Liver (tissue), 9 donors: ENCODE data around the gene CCDC89. TPM values are rescaled to one million over a fixed set of nuclear protein-coding genes. Genes with fewer than 3 reads are reported as not detected.
A peak's percentile ranks its signal among the peaks of the same experiment; 100 is the strongest.

ENCODE experiments used
- DNase-seq: peaks from one replicate; pipeline ENCODE4 v3.0.0-alpha.2; 2017; ENCODE audit warnings: low spot score
- H3K27ac ChIP-seq, 2 donors: one replicate each; pipeline ENCODE4 v1.7.0; 2013; ENCODE audit warnings: inconsistent platforms in 2 of 2, low read length in 2 of 2, control low read depth in 1 of 2, low read depth in 1 of 2, mild to moderate bottlenecking in 1 of 2
- H3K27me3 ChIP-seq, 4 donors: one replicate each; pipeline versions ENCODE4 v1.6.1 to v1.7.0; 2013; ENCODE audit warnings: low read length in 3 of 4, inconsistent platforms in 1 of 4, mild to moderate bottlenecking in 1 of 4, moderate library complexity in 1 of 4; ENCODE audit not compliant: control insufficient read depth in 4 of 4, insufficient read depth in 4 of 4
- H3K36me3 ChIP-seq, 4 donors: one replicate each; pipeline versions ENCODE4 v1.6.1 to v1.7.0; 2013; ENCODE audit warnings: low read length in 3 of 4, mild to moderate bottlenecking in 3 of 4, low read depth in 1 of 4, moderate library complexity in 1 of 4; ENCODE audit not compliant: control insufficient read depth in 4 of 4, insufficient read depth in 3 of 4
- H3K4me1 ChIP-seq, 4 donors: one replicate each; pipeline versions ENCODE4 v1.6.1 to v1.7.0; 2013; ENCODE audit warnings: low read length in 3 of 4, mild to moderate bottlenecking in 3 of 4, moderate library complexity in 1 of 4; ENCODE audit not compliant: control insufficient read depth in 4 of 4, insufficient read depth in 4 of 4
- H3K4me3 ChIP-seq, 3 donors: one replicate each; pipeline versions ENCODE4 v1.6.1 to v1.7.0; 2013; ENCODE audit warnings: low read length in 3 of 3, control low read depth in 1 of 3, low read depth in 1 of 3, mild to moderate bottlenecking in 1 of 3
- H3K9ac ChIP-seq, 2 donors: one replicate each; pipeline ENCODE4 v1.7.0; 2013; ENCODE audit warnings: low read length in 2 of 2, mild to moderate bottlenecking in 2 of 2, moderate library complexity in 2 of 2, control low read depth in 1 of 2, low read depth in 1 of 2
- H3K9me3 ChIP-seq, 4 donors: one replicate each; pipeline versions ENCODE4 v1.6.1 to v1.7.0; 2013; ENCODE audit warnings: low read length in 3 of 4; ENCODE audit not compliant: control insufficient read depth in 4 of 4
- ATF3 ChIP-seq: IDR thresholded peaks from 2 replicates; pipeline ENCODE4 v1.6.1; 2016; ENCODE audit warnings: antibody characterized with exemption
- CTCF ChIP-seq: fragments of 150-350 bp; IDR thresholded peaks from 2 replicates; pipeline ENCODE4 v1.5.1; 2017; ENCODE audit warnings: improper control_type of control experiment, low read depth, low read length; ENCODE audit not compliant: missing input control
- EGR1 ChIP-seq, 2 donors: IDR thresholded peaks; 2 replicates each; pipeline ENCODE4 v1.6.1; 2016 to 2018; ENCODE audit warnings: antibody characterized with exemption in 2 of 2, low read depth in 2 of 2
- FOXA1 ChIP-seq: IDR thresholded peaks from 2 replicates; pipeline ENCODE4 v1.6.1; 2016; ENCODE audit warnings: antibody characterized with exemption
- FOXA2 ChIP-seq: IDR thresholded peaks from 2 replicates; pipeline ENCODE4 v1.6.1; 2016; ENCODE audit warnings: antibody characterized with exemption
- GABPA ChIP-seq, 2 donors: IDR thresholded peaks in 1 of 2; conservative IDR thresholded peaks in 1 of 2; 2 replicates each; pipeline ENCODE4 v1.6.1; 2016; ENCODE audit warnings: antibody characterized with exemption in 2 of 2, mild to moderate bottlenecking in 1 of 2, moderate library complexity in 1 of 2
- HNF4A ChIP-seq, 2 donors: conservative IDR thresholded peaks; 2 replicates each; pipeline ENCODE4 v1.6.1; 2016; ENCODE audit warnings: antibody characterized with exemption in 2 of 2, mild to moderate bottlenecking in 2 of 2
- HNF4G ChIP-seq: IDR thresholded peaks from 2 replicates; pipeline ENCODE4 v1.6.1; 2016; ENCODE audit warnings: antibody characterized with exemption
- JUND ChIP-seq, 2 donors: IDR thresholded peaks; 2 replicates each; pipeline ENCODE4 v1.6.1; 2016; ENCODE audit warnings: antibody characterized with exemption in 2 of 2
- MAX ChIP-seq: IDR thresholded peaks from 2 replicates; pipeline ENCODE4 v1.6.1; 2016; ENCODE audit warnings: antibody characterized with exemption
- NR2F2 ChIP-seq: IDR thresholded peaks from 2 replicates; pipeline ENCODE4 v1.6.1; 2016; ENCODE audit warnings: antibody characterized with exemption
- RAD21 ChIP-seq, 2 donors: IDR thresholded peaks; 2 replicates each; pipeline ENCODE4 v1.6.1; 2016; ENCODE audit warnings: antibody characterized with exemption in 2 of 2, mild to moderate bottlenecking in 2 of 2
- REST ChIP-seq: IDR thresholded peaks from 2 replicates; pipeline ENCODE4 v1.6.1; 2016; ENCODE audit warnings: antibody characterized with exemption, mild to moderate bottlenecking
- RXRA ChIP-seq, 2 donors: IDR thresholded peaks; 2 replicates each; pipeline ENCODE4 v1.6.1; 2017 to 2018; ENCODE audit warnings: antibody characterized with exemption in 2 of 2, mild to moderate bottlenecking in 1 of 2
- SP1 ChIP-seq: IDR thresholded peaks from 2 replicates; pipeline ENCODE4 v1.6.1; 2018; ENCODE audit warnings: antibody characterized with exemption, mild to moderate bottlenecking
- TAF1 ChIP-seq: conservative IDR thresholded peaks from 2 replicates; pipeline ENCODE4 v1.6.1; 2016; ENCODE audit warnings: antibody characterized with exemption, mild to moderate bottlenecking
- YY1 ChIP-seq: IDR thresholded peaks from 2 replicates; pipeline ENCODE4 v1.6.1; 2016; ENCODE audit warnings: antibody characterized with exemption, mild to moderate bottlenecking
- WGBS: extraction: QIAGEN DNeasy Blood & Tissue Kit; methylation state at CpG from one replicate; pipeline ENCODE4 v1.1.7; 2013; 5-methylcytosine and 5-hydroxymethylcytosine counted together
- polyA plus RNA-seq, 2 donors: library from polyadenylated mRNA; stranded (reverse) in 1 of 2; unstranded in 1 of 2; fragments of 200-250 nt in 1 of 2; fragments of >200 nt in 1 of 2; fragmentation: Nextera tagmentation in 1 of 2; extraction: Ambion mirVana in 1 of 2; gene quantifications; one replicate each; pipeline versions ENCODE4 v1.2.1 to v1.2.3, GENCODE V29; 2013 to 2015
- total RNA-seq, 2 donors: library from RNA; depleted of rRNA; stranded (reverse); fragments of >200 nt; gene quantifications; one replicate each; pipeline ENCODE4 v1.2.3, GENCODE V29; 2014
- TF ChIP-seq, protein P1 (sequence below): IDR thresholded peaks from 2 replicates; pipeline ENCODE4 v1.6.1; 2016; ENCODE audit warnings: antibody characterized with exemption
- donor health status: healthy.
- donor health status: healthy.
- donor health status: healthy.
- donor health status: healthy.
- donor health status: healthy.

The CCDC89 gene
- total and polyA plus RNA-seq, 4 donors: 0.17 to 1.0 (median 0.28) TPM; not detected in 1

- H3K27ac ChIP-seq: peak overlapping the region in 1 of 2 donors; percentile 43
- DNase-seq: no peak
- no peaks in the 10 kb centered on the region for H3K36me3 ChIP-seq
- peak; percentile 29 for TF ChIP-seq NR2F2
- TF ChIP-seq RAD21 (IDR thresholded peaks at IDR 0.05): no peak
- TF ChIP-seq JUND (IDR thresholded peaks at IDR 0.05): peak in 1 of 2 donors; percentile 65
- peak in 1 of 2 donors; percentile 22 for TF ChIP-seq RXRA (IDR thresholded peaks at IDR 0.05)
- H3K9me3 ChIP-seq: no peaks in the 10 kb centered on the region
- WGBS: 51% methylated on average over 10 of the region's 10 CpGs
- H3K27me3 ChIP-seq: no peaks in the 10 kb centered on the region
- no peak overlapping the region for H3K4me3 ChIP-seq
- H3K9ac ChIP-seq: no peak overlapping the region
- no peaks in the 10 kb centered on the region for H3K4me1 ChIP-seq
Observed at GRCh38 chr11:85718991-85719807, 33.2 kb upstream of the CCDC89 start.

DNA sequence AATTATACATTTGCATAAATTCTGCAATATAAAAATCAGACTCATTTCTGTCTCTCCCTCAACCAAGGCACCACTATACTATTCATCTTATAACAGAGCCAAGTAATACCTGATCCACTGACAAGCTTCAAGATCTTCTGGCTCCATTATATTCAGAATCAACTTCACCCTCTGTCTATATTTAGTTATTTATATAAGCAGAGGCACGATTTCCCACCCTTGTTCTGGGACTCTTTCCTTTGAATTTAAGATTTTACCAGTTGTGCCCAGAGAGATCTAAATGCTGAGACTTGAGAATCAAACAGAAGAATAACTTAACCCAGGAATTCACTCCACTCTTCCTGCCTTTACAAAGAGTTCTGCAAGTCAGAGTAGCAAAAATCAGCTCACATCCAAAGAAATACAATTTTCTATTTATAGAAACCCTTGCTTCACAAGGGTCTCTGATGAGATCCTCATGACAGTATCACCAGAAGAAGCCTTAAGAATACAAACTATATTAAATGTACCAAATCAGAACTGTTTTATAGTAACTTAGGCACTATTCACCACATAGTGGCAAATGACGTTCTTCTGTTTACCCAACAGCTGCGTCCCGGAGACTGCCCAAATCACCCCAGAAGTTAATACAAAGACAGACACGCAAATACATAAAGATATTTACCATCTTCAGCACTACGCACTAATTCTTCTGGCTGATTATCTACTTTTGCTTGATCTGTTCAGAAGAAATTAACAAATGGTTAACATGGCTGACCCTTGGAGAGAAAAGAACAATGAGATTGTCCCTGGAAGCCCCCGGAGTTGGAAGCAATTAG lies 32.3 kb upstream of the CCDC89 start:
- H3K9ac ChIP-seq: no peak overlapping the region
- TF ChIP-seq YY1 (no peak), HNF4G (no peak), NR2F2 (no peak), GABPA (IDR thresholded peaks at IDR 0.05 in 1 of 2, conservative IDR thresholded peaks at IDR 0.05 in 1 of 2) (no peak), REST (no peak), JUND (IDR thresholded peaks at IDR 0.05) (no peak), EGR1 (IDR thresholded peaks at IDR 0.05; ENCODE audit: low read depth in 2 of 2) (no peak), MAX (no peak), RXRA (IDR thresholded peaks at IDR 0.05) (no peak), RAD21 (IDR thresholded peaks at IDR 0.05) (no peak), CTCF (no peak), FOXA2 (no peak), TAF1 (no peak), ATF3 (no peak), FOXA1 (no peak), HNF4A (conservative IDR thresholded peaks at IDR 0.05) (no peak), SP1 (no peak)
- TF ChIP-seq, protein P1, sequence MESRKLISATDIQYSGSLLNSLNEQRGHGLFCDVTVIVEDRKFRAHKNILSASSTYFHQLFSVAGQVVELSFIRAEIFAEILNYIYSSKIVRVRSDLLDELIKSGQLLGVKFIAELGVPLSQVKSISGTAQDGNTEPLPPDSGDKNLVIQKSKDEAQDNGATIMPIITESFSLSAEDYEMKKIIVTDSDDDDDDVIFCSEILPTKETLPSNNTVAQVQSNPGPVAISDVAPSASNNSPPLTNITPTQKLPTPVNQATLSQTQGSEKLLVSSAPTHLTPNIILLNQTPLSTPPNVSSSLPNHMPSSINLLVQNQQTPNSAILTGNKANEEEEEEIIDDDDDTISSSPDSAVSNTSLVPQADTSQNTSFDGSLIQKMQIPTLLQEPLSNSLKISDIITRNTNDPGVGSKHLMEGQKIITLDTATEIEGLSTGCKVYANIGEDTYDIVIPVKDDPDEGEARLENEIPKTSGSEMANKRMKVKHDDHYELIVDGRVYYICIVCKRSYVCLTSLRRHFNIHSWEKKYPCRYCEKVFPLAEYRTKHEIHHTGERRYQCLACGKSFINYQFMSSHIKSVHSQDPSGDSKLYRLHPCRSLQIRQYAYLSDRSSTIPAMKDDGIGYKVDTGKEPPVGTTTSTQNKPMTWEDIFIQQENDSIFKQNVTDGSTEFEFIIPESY: no peak
- no peak overlapping the region for H3K4me3 ChIP-seq
- WGBS: 64% methylated on average over 7 of the region's 7 CpGs
- no peaks in the 10 kb centered on the region for H3K27me3 ChIP-seq
- H3K36me3 ChIP-seq: no peaks in the 10 kb centered on the region
- H3K9me3 ChIP-seq: no peaks in the 10 kb centered on the region
- H3K27ac ChIP-seq: peak overlapping the region in 1 of 2 donors; percentile 43
- no peak for DNase-seq
- no peaks in the 10 kb centered on the region for H3K4me1 ChIP-seq
